ENCODE data around the gene DNAI2. TPM values are rescaled to one million over a fixed set of nuclear protein-coding genes. Genes with fewer than 3 reads are reported as not detected.

DNAI2 gene
- total RNA-seq, 1 donor from 2014 or later = not detected

GRCh38 chr17:74317071-74317470, 43.0 kb downstream of the DNAI2 start:
- no peak overlapping the region for H3K27ac Mint-ChIP-seq (ENCODE audit: unreplicated experiment)
- H3K36me3 Mint-ChIP-seq (ENCODE audit: low read depth, unreplicated experiment) = peaks cover 2% of the 10 kb centered on the region
- peaks cover 59% of the 10 kb centered on the region for H3K27me3 Mint-ChIP-seq (ENCODE audit: low read depth, unreplicated experiment)
- peaks cover 13% of the 10 kb centered on the region for H3K9me3 Mint-ChIP-seq (ENCODE audit: unreplicated experiment)
- H3K4me3 Mint-ChIP-seq (ENCODE audit: unreplicated experiment) = no peak overlapping the region
- no peak overlapping the region for H3K27ac ChIP-seq (ENCODE audit: low read depth, low read length)
- no peak overlapping the region for H3K9ac ChIP-seq (ENCODE audit: low read length)
- H3K27me3 ChIP-seq (ENCODE audit: insufficient read depth, low read length) = peaks cover 3% of the 10 kb centered on the region
- H3K9me3 ChIP-seq (ENCODE audit: insufficient read depth, low read depth, low read length) = peaks cover 4% of the 10 kb centered on the region
- H3K36me3 ChIP-seq (ENCODE audit: insufficient read depth, low read length) = no peaks in the 10 kb centered on the region
- no peak for TF ChIP-seq CTCF (IDR thresholded peaks at IDR 0.05; ENCODE audit: insufficient read depth, low read depth, low read length)
- TF ChIP-seq EZH2 (IDR thresholded peaks at IDR 0.05; ENCODE audit: insufficient read depth, low read length) = no peak
- FAIRE-seq = no peak
- no peak overlapping the region for H2AFZ ChIP-seq (ENCODE audit: low read depth, low read length)
- no peaks in the 10 kb centered on the region for H3K4me1 ChIP-seq (ENCODE audit: insufficient read depth, low read length)
- no peaks in the 10 kb centered on the region for H4K20me1 ChIP-seq (ENCODE audit: insufficient read depth, low read length)
- no peak for DNase-seq (ENCODE audit: low read depth)
- H3K79me2 ChIP-seq (ENCODE audit: insufficient read depth, low read length) = no peaks in the 10 kb centered on the region
- H3K4me1 Mint-ChIP-seq (ENCODE audit: low read depth, unreplicated experiment) = no peaks in the 10 kb centered on the region
- H3K4me3 ChIP-seq (ENCODE audit: insufficient read depth, low read depth, low read length) = no peak overlapping the region
- no peak overlapping the region for H3K4me2 ChIP-seq (ENCODE audit: low read length)

- H3K4me3 ChIP-seq (ENCODE audit: insufficient read depth, low read depth, low read length) = no peak overlapping the region
Measured at GRCh38 chr17:74318391-74318790, 44.4 kb downstream of the DNAI2 start.

More at GRCh38 chr17:74318391-74318790, 44.4 kb downstream of the DNAI2 start:
- Histone ChIP-seq H3K27me3 (ENCODE audit: insufficient read depth, low read length) (peaks cover 3% of the 10 kb centered on the region), H3K79me2 (ENCODE audit: insufficient read depth, low read length) (no peaks in the 10 kb centered on the region), H3K9ac (ENCODE audit: low read length) (no peak overlapping the region), H2AFZ (ENCODE audit: low read depth, low read length) (no peak overlapping the region), H3K9me3 (ENCODE audit: insufficient read depth, low read depth, low read length) (no peaks in the 10 kb centered on the region), H3K27ac (ENCODE audit: low read depth, low read length) (no peak overlapping the region), H3K36me3 (ENCODE audit: insufficient read depth, low read length) (no peaks in the 10 kb centered on the region), H4K20me1 (ENCODE audit: insufficient read depth, low read length) (no peaks in the 10 kb centered on the region), H3K4me1 (ENCODE audit: insufficient read depth, low read length) (no peaks in the 10 kb centered on the region), H3K4me2 (ENCODE audit: low read length) (no peak overlapping the region)
- H3K9me3 Mint-ChIP-seq (ENCODE audit: unreplicated experiment) = peaks cover 7% of the 10 kb centered on the region
- H3K4me3 Mint-ChIP-seq (ENCODE audit: unreplicated experiment) = no peak overlapping the region
- H3K4me1 Mint-ChIP-seq (ENCODE audit: low read depth, unreplicated experiment) = no peaks in the 10 kb centered on the region
- H3K27me3 Mint-ChIP-seq (ENCODE audit: low read depth, unreplicated experiment) = peaks cover 61% of the 10 kb centered on the region
- no peak for TF ChIP-seq CTCF (IDR thresholded peaks at IDR 0.05; ENCODE audit: insufficient read depth, low read depth, low read length)
- TF ChIP-seq EZH2 (IDR thresholded peaks at IDR 0.05; ENCODE audit: insufficient read depth, low read length) = no peak
- DNase-seq (ENCODE audit: low read depth) (no peak), FAIRE-seq (no peak)
- H3K27ac Mint-ChIP-seq (ENCODE audit: unreplicated experiment) = no peak overlapping the region
- no peaks in the 10 kb centered on the region for H3K36me3 Mint-ChIP-seq (ENCODE audit: low read depth, unreplicated experiment)

Measured in astrocyte (in vitro differentiated cells and primary cell).